Inflammatory macrophage treated with lipopolysaccharide for 1 hour (primary cell): Measurements from ENCODE around the gene LRRC59.

ENCODE experiments used
- DNase-seq, 2 donors: peaks; one replicate each; pipeline ENCODE4 v3.0.0-alpha.2; 2020 to 2022

The LRRC59 gene

GRCh38 chr17:50381920-50382319, 15.4 kb downstream of the LRRC59 start:
- no peak for DNase-seq

- DNase-seq = no peak
Measured at GRCh38 chr17:50381260-50381815, 16.0 kb downstream of the LRRC59 start.

DNA sequence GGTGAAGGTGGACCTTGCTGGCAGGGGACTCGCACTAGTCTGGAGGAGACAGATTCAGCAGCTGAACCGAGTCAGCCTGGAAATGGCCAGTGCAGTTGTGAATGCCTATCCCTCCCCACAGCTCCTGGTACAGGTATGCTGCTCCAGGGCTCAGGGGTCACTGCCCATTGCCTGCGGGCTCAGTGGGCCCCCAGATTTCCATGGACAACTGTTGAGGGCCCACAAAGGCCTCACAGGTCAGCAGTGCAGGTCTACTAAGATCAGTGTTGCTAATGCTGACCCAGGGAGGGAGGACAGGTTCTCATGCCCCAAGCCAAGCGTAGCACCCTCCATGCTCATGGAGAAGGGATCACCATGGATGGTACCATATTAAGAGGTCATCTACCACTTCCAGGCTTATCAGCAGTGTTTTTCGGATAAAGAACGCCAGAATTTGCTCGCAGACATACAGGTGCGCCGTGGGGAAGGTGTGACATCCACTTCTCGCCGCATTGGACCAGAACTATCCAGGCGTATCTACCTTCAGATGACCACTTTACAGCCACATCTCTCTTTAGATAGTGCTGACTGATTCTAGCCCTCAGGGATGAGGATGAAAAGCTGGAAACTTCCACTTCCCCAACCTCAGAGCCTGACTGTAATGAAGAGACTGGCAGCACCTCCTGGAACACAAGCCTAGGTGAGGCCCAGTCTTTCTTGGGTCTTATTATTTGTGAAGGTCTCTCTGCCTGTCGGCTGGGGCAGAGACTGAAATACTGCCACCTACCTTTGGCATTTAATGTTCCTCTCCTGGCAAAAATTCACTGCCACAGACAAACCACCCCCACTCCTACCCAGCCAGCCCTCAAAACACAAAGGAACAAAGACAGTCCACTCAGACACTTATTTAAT, 16.7 kb downstream of the LRRC59 start:
- DNase-seq = no peak

GRCh38 chr17:50379351-50380132, 17.8 kb downstream of the LRRC59 start:
- no peak for DNase-seq

DNA sequence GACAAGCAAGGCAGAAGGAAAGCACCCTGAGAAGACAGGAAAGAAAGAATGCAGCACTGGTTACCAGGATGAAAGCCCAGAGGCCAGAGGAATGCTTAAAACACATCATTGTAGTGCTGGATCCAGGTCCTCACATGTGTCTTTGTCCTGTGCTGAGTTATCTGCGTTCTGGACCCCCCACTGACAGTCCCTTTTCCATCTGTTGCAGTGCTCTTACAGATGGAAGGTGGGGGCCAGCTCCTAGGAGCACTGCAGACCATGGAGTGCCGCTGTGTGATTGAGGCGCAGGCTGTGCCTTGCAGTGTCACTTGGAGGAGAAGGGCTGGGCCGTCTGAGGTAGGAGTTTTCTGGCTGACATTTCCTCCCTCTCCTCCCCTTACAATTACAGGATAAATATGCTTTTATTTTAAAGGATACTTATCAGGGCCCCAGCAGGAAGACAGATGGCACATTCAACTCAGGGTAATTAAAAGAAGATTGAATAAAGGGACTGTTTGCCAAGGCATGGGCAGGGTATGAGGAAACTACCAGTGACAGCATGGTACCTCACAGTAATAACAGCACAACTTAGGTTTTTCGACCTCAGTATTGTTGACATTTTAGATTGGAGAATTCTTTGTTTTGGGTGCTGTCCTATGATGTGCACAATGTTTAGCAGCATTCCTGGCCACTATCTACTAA, 21.3 kb downstream of the LRRC59 start:
- no peak for DNase-seq

GRCh38 chr17:50373705-50374104, 23.6 kb downstream of the LRRC59 start:
- DNase-seq = no peak

GRCh38 chr17:50372758-50373556, 24.4 kb downstream of the LRRC59 start, which contains the start of the genes EME1 and MRPL27:
EME1 (plus strand) TSS chr17:50373229; CDS start chr17:50375209, 1,980 bp downstream.
MRPL27 (minus strand) TSS chr17:50373184; CDS start chr17:50373170, 14 bp downstream.
- DNase-seq = peak; percentile 81 to 86

DNA sequence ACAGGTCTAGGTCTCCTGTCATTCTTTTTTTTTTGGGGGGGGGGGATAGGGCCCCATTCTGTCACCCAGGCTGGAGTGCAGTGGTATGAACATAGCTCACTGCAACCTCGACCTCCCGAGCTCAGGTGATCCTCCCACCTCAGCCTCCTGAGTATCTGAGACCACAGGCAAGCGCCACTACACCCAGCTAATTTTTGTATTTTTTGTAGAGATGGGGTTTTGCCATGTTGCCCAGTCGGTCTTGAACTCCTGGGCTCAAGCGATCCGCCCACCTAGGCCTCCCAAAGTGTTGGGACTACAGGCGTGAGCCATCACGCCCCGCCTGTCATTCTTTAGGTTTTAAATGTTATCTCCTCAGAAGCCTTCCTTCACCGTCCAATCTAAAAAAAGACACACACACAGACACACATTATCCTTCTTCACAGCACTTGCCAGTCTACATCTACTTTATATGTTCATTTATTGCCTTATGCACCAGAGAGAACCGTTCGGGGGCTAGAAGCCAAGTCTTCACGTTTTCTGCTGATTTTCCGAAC, 25.0 kb downstream of the LRRC59 start:
- DNase-seq = peak in 1 of 2 donors; percentile 2

DNA sequence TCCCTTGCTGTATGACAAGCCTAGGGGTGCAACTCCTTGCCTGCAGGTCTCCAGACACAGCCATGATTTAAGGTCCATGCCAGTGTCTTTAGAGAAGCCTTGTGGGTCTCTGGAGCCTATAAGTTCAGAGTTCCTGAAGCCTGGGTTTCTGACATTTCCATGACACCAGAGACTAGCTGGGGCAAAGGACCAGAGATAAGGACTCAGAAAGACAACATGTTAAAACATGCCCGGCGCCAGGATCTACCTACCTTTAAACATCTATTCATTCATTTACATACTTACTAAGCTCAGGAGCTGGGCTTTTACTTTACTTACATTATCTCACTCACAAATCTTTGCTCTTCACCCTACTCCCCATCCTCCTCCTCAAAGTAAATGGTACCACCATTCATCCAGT, 25.8 kb downstream of the LRRC59 start:
- DNase-seq = no peak

DNA sequence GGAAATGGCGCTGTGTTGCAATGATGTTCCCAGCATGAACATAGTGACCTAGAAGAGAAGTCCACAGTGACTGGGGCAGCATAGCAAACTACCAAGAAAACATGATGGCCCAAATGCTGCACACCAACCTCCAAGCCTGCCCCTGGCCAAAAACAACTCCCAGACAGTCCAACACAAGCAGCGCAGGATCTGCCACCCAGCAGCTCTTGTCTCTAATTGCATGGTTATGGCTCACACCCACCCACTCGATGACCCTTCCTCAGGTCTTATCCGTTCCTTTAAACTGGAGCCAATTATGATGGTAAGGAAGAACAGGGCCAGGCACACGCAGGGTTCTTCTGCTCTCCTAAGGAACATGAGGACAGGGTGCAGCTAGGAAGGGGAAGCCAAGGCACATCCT, 27.3 kb downstream of the LRRC59 start:
- DNase-seq = no peak

DNA sequence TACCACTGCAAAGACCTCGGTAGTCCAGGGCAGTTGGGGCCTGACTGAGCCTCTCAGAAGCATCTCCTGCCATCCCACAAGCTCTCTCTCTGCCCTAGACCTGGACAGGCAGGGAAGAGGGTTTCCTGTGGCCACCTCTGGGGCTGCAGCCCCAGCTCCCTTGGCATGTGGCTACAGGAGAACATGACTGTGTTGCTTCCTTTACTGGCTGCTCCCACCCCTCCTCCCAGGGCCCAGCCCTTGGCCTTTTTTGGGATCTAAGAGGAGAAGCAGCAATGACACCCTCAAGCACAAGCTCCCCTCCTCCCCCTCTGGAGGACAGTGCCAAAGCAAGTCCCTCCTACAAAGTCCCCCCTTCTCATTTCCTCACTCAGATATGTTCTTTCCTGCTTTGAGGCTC, 29.9 kb downstream of the LRRC59 start:
- no peak for DNase-seq

DNA sequence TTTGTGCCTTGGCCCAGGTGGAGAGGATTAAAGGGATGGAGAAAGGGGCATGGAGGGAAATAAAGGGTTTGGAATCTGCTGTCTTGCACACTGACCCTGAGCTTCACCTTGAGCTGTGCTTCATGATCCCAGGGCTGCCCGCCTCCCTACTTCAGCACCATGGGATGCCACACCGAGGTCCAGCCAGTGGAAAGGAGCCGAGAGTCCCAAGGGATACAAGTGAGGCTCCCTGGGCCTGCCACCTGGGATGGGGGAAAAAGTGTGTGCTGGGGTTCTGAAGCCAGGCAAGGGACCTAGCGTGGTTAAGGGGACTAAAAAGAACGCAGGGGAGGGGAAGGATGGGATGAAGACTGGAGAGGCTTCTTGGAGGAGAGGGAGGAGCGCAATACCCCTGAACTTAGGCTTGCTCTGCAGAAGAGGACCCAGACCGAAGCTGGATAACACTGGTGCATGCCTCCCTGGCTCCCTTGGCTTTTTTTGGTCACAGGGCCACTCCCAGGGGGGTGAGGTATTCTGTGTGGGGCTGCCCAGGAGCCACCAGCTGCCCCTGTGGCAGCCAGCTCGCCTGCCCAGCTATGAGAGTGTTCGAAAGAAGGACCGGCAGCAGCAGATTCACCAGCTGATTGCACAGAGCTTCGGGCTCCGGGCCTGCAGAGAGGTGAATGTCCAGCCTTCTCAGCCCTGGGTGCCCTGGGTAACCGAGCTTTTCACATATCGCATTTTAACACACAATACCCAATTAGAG, 31.5 kb downstream of the LRRC59 start:
- no peak for DNase-seq

DNA sequence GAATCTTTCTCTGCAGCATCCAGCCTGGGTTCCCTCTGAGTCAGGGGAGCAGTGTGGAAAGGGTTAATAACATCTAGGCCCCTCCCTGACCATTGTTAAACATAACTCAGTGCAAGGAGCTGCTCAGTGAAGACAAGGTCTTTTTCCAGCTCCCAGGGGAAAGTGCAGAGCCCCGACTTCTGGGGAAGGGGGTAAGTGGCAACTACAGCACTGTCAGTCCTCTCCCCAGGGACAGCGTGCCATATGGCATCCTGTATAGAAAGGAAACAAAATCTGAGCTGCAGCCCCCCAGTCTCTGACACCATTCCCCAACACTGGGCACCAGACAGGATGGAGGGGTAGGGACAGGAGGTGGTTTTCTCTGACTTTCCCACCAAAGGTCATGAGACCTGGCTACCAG, 32.2 kb downstream of the LRRC59 start:
- no peak for DNase-seq

DNA sequence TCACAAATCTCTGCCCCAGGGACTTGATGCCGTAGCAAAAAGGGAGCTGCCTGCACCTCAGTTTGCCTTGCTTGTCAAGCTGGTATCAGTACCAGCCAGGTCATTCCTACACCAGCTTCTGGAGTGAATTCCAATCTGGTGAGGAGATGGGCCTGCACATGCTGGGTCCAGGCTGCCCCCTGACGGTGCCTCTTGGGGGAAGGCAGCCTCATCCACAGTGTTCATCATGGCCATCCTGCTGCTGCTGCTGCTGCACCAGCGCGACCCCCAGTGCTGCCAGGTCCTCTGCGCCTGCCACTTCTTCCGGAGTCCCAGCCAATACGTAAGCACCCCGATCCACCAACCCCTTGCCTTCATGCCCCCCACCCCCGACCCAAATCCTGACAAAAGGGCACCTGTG, 32.6 kb downstream of the LRRC59 start:
- no peak for DNase-seq

- DNase-seq = no peak
Measured at GRCh38 chr17:50364061-50364458, 33.3 kb downstream of the LRRC59 start.

DNA sequence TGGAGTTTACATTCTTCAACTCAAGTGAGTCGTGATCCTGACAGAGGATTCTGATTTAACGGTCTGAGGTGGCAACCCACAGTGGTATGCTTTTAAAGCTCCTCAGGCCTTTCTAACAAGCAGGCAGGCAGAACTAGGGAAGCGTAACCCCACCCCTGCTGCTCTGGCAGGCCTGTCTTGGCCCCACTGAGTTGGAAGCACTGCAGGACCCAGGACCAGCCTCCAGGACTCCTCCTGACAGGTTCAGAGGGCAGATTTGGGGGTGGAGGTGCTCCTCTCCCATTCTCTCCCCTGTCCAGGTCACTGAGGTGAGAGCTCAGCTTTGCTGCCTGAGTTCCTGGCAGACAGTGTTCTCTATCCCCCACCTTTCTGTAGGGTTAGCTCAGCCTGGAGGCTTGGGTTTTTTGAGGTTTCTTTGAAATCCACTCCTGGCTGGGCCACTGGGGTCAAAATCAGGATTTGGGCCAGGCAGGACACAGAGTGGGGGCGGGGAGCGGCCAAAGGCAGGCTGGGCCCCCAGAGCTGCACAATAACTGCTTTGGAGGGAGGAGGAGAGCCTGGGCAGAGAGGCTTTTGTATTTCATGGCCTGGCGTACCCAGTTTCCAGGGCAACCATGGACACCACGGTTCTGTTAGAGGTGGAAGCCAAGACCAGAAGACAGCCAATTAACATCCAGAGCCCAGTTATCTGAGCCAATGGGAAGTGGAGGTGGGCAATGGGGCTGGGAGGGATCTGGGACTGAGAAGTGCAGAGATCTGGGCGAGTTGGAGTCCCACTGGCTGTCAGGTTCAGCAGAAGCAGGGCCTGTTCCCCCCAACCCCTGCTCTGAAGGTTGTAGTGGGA, 33.9 kb downstream of the LRRC59 start:
- no peak for DNase-seq

GRCh38 chr17:50362661-50363060, 34.7 kb downstream of the LRRC59 start:
- DNase-seq = no peak

- DNase-seq = peak; percentile 38 to 61
Measured at GRCh38 chr17:50361561-50362480, 35.5 kb downstream of the LRRC59 start.
